IPS-18a (cell line): Measurements from ENCODE around the gene DNAJC11.

Experiments
- H3K27ac ChIP-seq: one replicate; pipeline ENCODE4 v1.5.1; 2013; ENCODE audit warnings: low read length
- H3K27me3 ChIP-seq: one replicate; pipeline ENCODE4 v1.6.1; 2013; ENCODE audit warnings: mild to moderate bottlenecking, low read length; ENCODE audit not compliant: control insufficient read depth, insufficient read depth
- H3K36me3 ChIP-seq: one replicate; pipeline ENCODE4 v1.6.1; 2013; ENCODE audit warnings: low read depth, low read length; ENCODE audit not compliant: control insufficient read depth
- H3K4me1 ChIP-seq: one replicate; pipeline ENCODE4 v1.6.1; 2013; ENCODE audit warnings: low read depth, low read length; ENCODE audit not compliant: control insufficient read depth
- H3K4me3 ChIP-seq: one replicate; pipeline ENCODE4 v1.5.1; 2013; ENCODE audit warnings: low read length
- H3K9ac ChIP-seq: one replicate; pipeline ENCODE4 v1.6.1; 2013; ENCODE audit warnings: mild to moderate bottlenecking, low read length, moderate library complexity
- H3K9me3 ChIP-seq: one replicate; pipeline ENCODE4 v1.6.1; 2013; ENCODE audit warnings: low read depth, low read length; ENCODE audit not compliant: control insufficient read depth

Gene DNAJC11

GRCh38 chr1:6694121-6694713 is 7.4 kb downstream of the DNAJC11 start:
- H3K4me1 ChIP-seq: peaks cover 12% of the 10 kb centered on the region
- peaks cover 6% of the 10 kb centered on the region for H3K36me3 ChIP-seq
- H3K27ac ChIP-seq: peak overlapping the region; percentile 38
- H3K9ac ChIP-seq: peak overlapping the region; percentile 41
- no peaks in the 10 kb centered on the region for H3K27me3 ChIP-seq
- H3K9me3 ChIP-seq: no peaks in the 10 kb centered on the region
- H3K4me3 ChIP-seq: peak overlapping the region; percentile 43

GRCh38 chr1:6692956-6693355 is 8.7 kb downstream of the DNAJC11 start:
- Histone ChIP-seq H3K9me3 (no peaks in the 10 kb centered on the region), H3K4me3 (no peak overlapping the region), H3K36me3 (peaks cover 6% of the 10 kb centered on the region), H3K27me3 (no peaks in the 10 kb centered on the region), H3K4me1 (peaks cover 12% of the 10 kb centered on the region), H3K27ac (no peak overlapping the region), H3K9ac (no peak overlapping the region)

GRCh38 chr1:6691507-6691906 is 10.1 kb downstream of the DNAJC11 start:
- H3K36me3 ChIP-seq: peaks cover 6% of the 10 kb centered on the region
- no peaks in the 10 kb centered on the region for H3K27me3 ChIP-seq
- H3K4me3 ChIP-seq: no peak overlapping the region
- peaks cover 12% of the 10 kb centered on the region for H3K4me1 ChIP-seq
- no peaks in the 10 kb centered on the region for H3K9me3 ChIP-seq
- H3K9ac ChIP-seq: no peak overlapping the region
- no peak overlapping the region for H3K27ac ChIP-seq

- Histone ChIP-seq H3K9ac (no peak overlapping the region), H3K36me3 (peaks cover 6% of the 10 kb centered on the region), H3K27ac (no peak overlapping the region), H3K4me1 (peaks cover 12% of the 10 kb centered on the region), H3K4me3 (no peak overlapping the region), H3K9me3 (no peaks in the 10 kb centered on the region), H3K27me3 (no peaks in the 10 kb centered on the region)
Measured at GRCh38 chr1:6690186-6690585, 11.4 kb downstream of the DNAJC11 start.

GRCh38 chr1:6688757-6689156 is 12.9 kb downstream of the DNAJC11 start:
- Histone ChIP-seq H3K9me3 (no peaks in the 10 kb centered on the region), H3K9ac (no peak overlapping the region), H3K27me3 (no peaks in the 10 kb centered on the region), H3K4me1 (peaks cover 5% of the 10 kb centered on the region), H3K27ac (no peak overlapping the region), H3K36me3 (peaks cover 6% of the 10 kb centered on the region), H3K4me3 (no peak overlapping the region)

GRCh38 chr1:6688001-6688400 is 13.6 kb downstream of the DNAJC11 start:
- Histone ChIP-seq H3K9ac (no peak overlapping the region), H3K4me1 (peaks cover 4% of the 10 kb centered on the region), H3K27ac (no peak overlapping the region), H3K36me3 (peaks cover 6% of the 10 kb centered on the region), H3K4me3 (no peak overlapping the region), H3K27me3 (no peaks in the 10 kb centered on the region), H3K9me3 (no peaks in the 10 kb centered on the region)

GRCh38 chr1:6686294-6686693 is 15.3 kb downstream of the DNAJC11 start:
- H3K27ac ChIP-seq: no peak overlapping the region
- no peak overlapping the region for H3K4me3 ChIP-seq
- no peaks in the 10 kb centered on the region for H3K9me3 ChIP-seq
- no peak overlapping the region for H3K9ac ChIP-seq
- H3K27me3 ChIP-seq: no peaks in the 10 kb centered on the region
- peaks cover 3% of the 10 kb centered on the region for H3K36me3 ChIP-seq
- no peaks in the 10 kb centered on the region for H3K4me1 ChIP-seq

- Histone ChIP-seq H3K9ac (no peak overlapping the region), H3K27ac (no peak overlapping the region), H3K36me3 (peaks cover 8% of the 10 kb centered on the region), H3K4me1 (no peaks in the 10 kb centered on the region), H3K27me3 (no peaks in the 10 kb centered on the region), H3K4me3 (no peak overlapping the region), H3K9me3 (no peaks in the 10 kb centered on the region)
Measured at GRCh38 chr1:6685381-6685780, 16.2 kb downstream of the DNAJC11 start.

- Histone ChIP-seq H3K9ac (no peak overlapping the region), H3K27me3 (no peaks in the 10 kb centered on the region), H3K4me1 (no peaks in the 10 kb centered on the region), H3K9me3 (no peaks in the 10 kb centered on the region), H3K27ac (no peak overlapping the region), H3K4me3 (no peak overlapping the region), H3K36me3 (peaks cover 22% of the 10 kb centered on the region)
Measured at GRCh38 chr1:6683434-6683833, 18.2 kb downstream of the DNAJC11 start.

- H3K4me1 ChIP-seq: no peaks in the 10 kb centered on the region
- no peak overlapping the region for H3K9ac ChIP-seq
- H3K9me3 ChIP-seq: no peaks in the 10 kb centered on the region
- no peaks in the 10 kb centered on the region for H3K27me3 ChIP-seq
- H3K4me3 ChIP-seq: no peak overlapping the region
- no peak overlapping the region for H3K27ac ChIP-seq
- H3K36me3 ChIP-seq: peaks cover 44% of the 10 kb centered on the region
Measured at GRCh38 chr1:6675941-6676340, 25.7 kb downstream of the DNAJC11 start.

GRCh38 chr1:6674771-6675170 is 26.8 kb downstream of the DNAJC11 start:
- H3K27me3 ChIP-seq: no peaks in the 10 kb centered on the region
- no peaks in the 10 kb centered on the region for H3K9me3 ChIP-seq
- H3K4me3 ChIP-seq: no peak overlapping the region
- no peak overlapping the region for H3K27ac ChIP-seq
- no peak overlapping the region for H3K9ac ChIP-seq
- H3K36me3 ChIP-seq: peaks cover 33% of the 10 kb centered on the region
- H3K4me1 ChIP-seq: no peaks in the 10 kb centered on the region

GRCh38 chr1:6673816-6674398 is 27.7 kb downstream of the DNAJC11 start:
- Histone ChIP-seq H3K27ac (no peak overlapping the region), H3K4me3 (no peak overlapping the region), H3K9ac (no peak overlapping the region), H3K36me3 (peaks cover 25% of the 10 kb centered on the region), H3K9me3 (no peaks in the 10 kb centered on the region), H3K27me3 (no peaks in the 10 kb centered on the region), H3K4me1 (no peaks in the 10 kb centered on the region)
